ENCODE measurements around the gene C6orf163. TPM values are rescaled to one million over a fixed set of nuclear protein-coding genes. Genes with fewer than 3 reads are reported as not detected.

C6orf163 gene
- total RNA-seq = 0.35 TPM in 1 of 2 replicates, not detected in the other

DNA sequence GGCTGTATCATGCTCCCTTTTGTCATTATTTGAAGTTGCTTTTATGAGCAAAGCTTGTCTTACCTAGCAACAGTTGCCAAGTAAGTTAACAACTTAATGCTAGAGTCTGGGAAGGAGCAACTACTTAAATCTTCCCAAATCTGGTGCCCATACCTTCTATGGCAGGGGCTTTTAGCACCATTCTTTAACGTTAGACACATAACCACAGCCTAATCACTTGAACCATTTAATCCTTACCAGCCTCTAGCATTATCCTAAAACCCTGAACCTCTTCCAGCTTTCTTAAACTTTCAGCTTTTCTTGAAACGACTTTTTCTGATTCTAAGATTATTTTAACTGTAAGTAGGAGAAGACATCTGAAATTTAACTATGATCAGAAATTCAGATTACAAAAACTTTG, at the start of gene C6orf163:
C6orf163 (plus strand) TSS at position 83 of the 400 bp plus-strand sequence; CDS start at position 370, 287 bp downstream.

DNA sequence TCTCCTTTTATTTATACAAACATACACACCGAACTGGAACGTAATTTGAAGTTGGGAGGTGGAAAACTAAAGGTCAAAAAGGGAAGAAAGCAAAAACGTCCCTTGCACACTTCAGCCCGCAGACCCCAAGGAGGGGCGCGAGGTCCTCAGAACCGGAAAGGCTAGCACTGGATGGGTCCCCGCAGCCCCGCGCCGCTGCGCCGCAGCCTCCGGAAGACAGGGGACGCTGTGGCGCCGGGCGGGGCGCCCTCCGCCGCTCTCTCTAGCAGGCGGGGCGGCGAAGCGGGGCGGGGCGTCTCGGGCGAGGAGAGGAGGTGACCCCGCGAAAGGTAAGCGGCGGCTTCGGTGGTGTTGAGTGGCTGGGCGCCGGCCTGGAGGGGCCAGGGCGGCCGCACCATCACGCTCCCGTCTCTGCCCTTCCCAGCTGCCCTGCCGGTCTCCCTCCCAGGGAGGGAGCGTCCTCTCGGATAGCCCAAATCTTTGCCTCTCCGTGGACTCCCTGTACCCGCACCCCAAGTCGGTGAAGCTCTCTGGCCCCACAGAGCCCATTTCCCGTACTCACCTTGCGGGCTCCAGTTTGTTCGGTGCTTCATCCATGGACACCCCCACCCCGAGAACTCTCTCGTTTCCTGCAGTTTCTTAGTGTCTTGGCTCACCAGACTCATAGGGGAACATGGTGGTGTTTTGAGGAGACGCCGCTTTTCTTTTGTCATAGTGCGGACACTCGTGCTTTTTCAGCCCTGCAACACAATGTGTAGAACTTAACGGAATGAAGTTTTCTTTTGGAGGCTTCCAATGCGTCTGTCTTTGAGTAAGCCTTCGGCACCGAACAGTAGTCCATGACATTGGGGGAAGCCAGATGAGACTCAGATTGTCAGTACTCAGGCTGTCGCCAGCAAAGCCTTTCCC, 22.1 kb upstream of the C6orf163 start, which contains the start of gene SMIM8:
SMIM8 (plus strand) TSS at position 285 of the 909 bp plus-strand sequence. CDS start 14,444 bp downstream, outside the sequence.

DNA sequence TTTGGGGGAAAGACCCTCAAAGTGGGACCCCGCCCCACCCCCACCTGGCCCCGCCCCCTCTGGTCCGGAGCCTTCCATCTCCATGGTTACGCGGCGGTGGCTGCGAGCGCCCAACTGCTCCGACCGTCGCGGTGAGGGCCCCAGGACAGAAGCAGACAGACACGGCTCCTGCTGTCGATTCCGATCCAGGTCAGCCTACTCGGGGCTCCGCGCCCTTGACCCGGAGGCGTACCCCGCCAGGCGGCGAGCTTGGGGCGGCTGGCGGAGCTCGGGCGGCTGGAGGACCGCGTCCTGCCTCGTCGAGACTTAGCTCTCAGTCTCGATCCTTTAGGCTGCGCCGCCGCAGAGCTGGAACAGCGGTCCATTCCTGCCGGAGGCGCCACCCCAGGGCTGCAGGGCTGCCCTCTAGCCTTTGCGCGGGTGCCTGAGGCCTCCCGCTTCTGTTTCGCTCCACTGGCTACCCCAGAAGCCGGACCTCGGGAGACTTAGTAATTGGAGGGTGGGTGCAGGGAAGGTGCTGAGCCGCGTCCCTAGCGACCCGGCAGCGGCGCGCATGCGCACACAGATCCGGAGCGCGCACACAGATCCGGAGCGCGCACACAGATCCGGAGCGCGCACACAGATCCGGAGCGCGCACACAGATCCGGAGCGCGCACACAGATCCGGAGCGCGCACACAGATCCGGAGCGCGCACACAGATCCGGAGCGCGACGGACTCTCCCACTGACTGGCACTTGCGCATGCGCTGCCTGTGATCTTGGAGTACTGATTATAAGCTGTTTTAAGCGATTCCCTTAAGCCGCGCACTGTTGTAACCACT, 63.5 kb downstream of the C6orf163 start, which contains the start of gene CFAP206:
CFAP206 (plus strand) TSS at position 72 of the 820 bp plus-strand sequence. CDS start 1,868 bp downstream, outside the sequence.

Other genes with a start within 250 kb of the C6orf163 start
- 1.7 and 4.6 TPM in 2 replicates for gene CGA, start 249.7 kb upstream of the C6orf163 start, total RNA-seq
- 4.3 and 7.8 TPM in 2 replicates for gene ZNF292, start 189.2 kb upstream of the C6orf163 start, total RNA-seq
- gene SMIM8, start 22.2 kb upstream of the C6orf163 start, total RNA-seq = 2.3 and 6.2 TPM in 2 replicates
- gene GJB7, start 15.5 kb upstream of the C6orf163 start, total RNA-seq = not detected in 2 replicates
- 0.29 and 0.53 TPM in 2 replicates for gene CFAP206, start 63.2 kb downstream of the C6orf163 start, total RNA-seq
- 15.1 and 17.6 TPM in 2 replicates for gene SLC35A1, start 128.2 kb downstream of the C6orf163 start, total RNA-seq
- 34.6 and 38.5 TPM in 2 replicates for gene RARS2, start 245.2 kb downstream of the C6orf163 start, total RNA-seq
- 25.9 and 26.2 TPM in 2 replicates for gene ORC3, start 245.3 kb downstream of the C6orf163 start, total RNA-seq